K562 (cell line): Measurements from ENCODE around the gene TIMM8A. TPM values are rescaled to one million over a fixed set of nuclear protein-coding genes. Genes with fewer than 3 reads are reported as not detected.

Source experiments
- ATAC-seq: fragments of 200-7000 bp; cut with Tn5 transposase; 3 replicates; pipeline ENCODE4 v1.9.1; 2020; ENCODE audit warnings: moderate library complexity
- BruUV-seq: library from RNA; stranded (reverse); fragments of 400-500 nt; replicated peaks from 2 replicates; lab custom pipeline; 2021; lab: Mats Ljungman, UMichigan
- CTCF ChIA-PET: fragments of 300-600 bp; formaldehyde crosslinking; extraction: SDS; loops from one replicate; lab custom pipeline; 2021; ENCODE audit warnings: low intra/inter-chr PET ratio; lab: Yijun Ruan, JAX
- POLR2A ChIA-PET: fragments of 300-600, 350-650 bp; sonication (Branson Sonifier 250); formaldehyde crosslinking; extraction: SDS; loops from one replicate; lab custom pipeline; 2021; ENCODE audit warnings: antibody characterized with exemption, inconsistent platforms; lab: Yijun Ruan, JAX
- DNase-seq, 4 experiments: peaks; one replicate each; pipeline versions ENCODE4 v3.0.0 to v3.0.0-alpha.2; 2011 to 2018; ENCODE audit warnings: low spot score in 3 of 4, mixed read lengths in 3 of 4; ENCODE audit errors: extremely low read depth in 1 of 4
- FAIRE-seq: peaks from 2 replicates; lab custom pipeline; 2011; peaks lifted over from hg19 to GRCh38; lab: Jason Lieb, UNC
- H2AFZ ChIP-seq: 2 replicates; pipeline ENCODE4 v1.6.0; 2011; ENCODE audit warnings: low read depth, low read length, control low read depth, inconsistent platforms
- H3K27ac ChIP-seq: fragments of 200-600 bp; 3 replicates; pipeline ENCODE4 v1.8.0; 2011; ENCODE audit warnings: low read depth, mild to moderate bottlenecking, control low read depth, inconsistent platforms, low read length, moderate library complexity, mixed read lengths; ENCODE audit errors: extremely low read depth
- H3K27me3 ChIP-seq, 2 experiments: fragments of 300-600 bp in 1 of 2; 2 replicates in 1 of 2; 3 replicates in 1 of 2; pipeline versions ENCODE4 v1.6.0 to v1.8.0; 2011; ENCODE audit warnings: inconsistent platforms in 2 of 2, low read length in 2 of 2, mild to moderate bottlenecking in 1 of 2, mixed read lengths in 1 of 2, moderate library complexity in 1 of 2; ENCODE audit not compliant: control insufficient read depth in 2 of 2, insufficient read depth in 2 of 2
- H3K36me3 ChIP-seq: fragments of 300-600 bp; 3 replicates; pipeline ENCODE4 v1.8.0; 2011; ENCODE audit warnings: mild to moderate bottlenecking, low read length, inconsistent platforms; ENCODE audit not compliant: control insufficient read depth, insufficient read depth
- H3K4me1 ChIP-seq, 2 experiments: fragments of 200-600 bp in 1 of 2; replicated peaks in 1 of 2; 2 replicates in 1 of 2; 3 replicates in 1 of 2; pipeline versions ENCODE4 v1.5.1 to v1.8.0; 2011; ENCODE audit warnings: inconsistent platforms in 2 of 2, low read length in 2 of 2, mild to moderate bottlenecking in 1 of 2, mixed read lengths in 1 of 2, moderate library complexity in 1 of 2; ENCODE audit not compliant: control insufficient read depth in 2 of 2, insufficient read depth in 2 of 2
- H3K4me2 ChIP-seq: 2 replicates; pipeline ENCODE4 v1.6.1; 2011; ENCODE audit warnings: low read length, control low read depth, inconsistent platforms, mixed read lengths; ENCODE audit not compliant: insufficient read depth
- H3K4me3 ChIP-seq: fragments of 200-600 bp; sonication (generic), shearing (Covaris generic); 2 replicates; pipeline ENCODE4 v1.5.1; 2016; ENCODE audit warnings: control low read depth, inconsistent platforms
- H3K79me2 ChIP-seq: fragments of 200-600 bp; 3 replicates; pipeline ENCODE4 v1.8.0; 2011; ENCODE audit warnings: low read length, inconsistent platforms; ENCODE audit not compliant: control insufficient read depth, insufficient read depth
- H3K9ac ChIP-seq, 2 experiments: 2 replicates each; pipeline versions ENCODE4 v1.6.0 to v1.6.1; 2011; ENCODE audit warnings: low read depth in 2 of 2, low read length in 2 of 2, control low read depth in 1 of 2, inconsistent platforms in 1 of 2, mild to moderate bottlenecking in 1 of 2, mixed read lengths in 1 of 2; ENCODE audit not compliant: insufficient read depth in 1 of 2
- H3K9me1 ChIP-seq: one replicate; pipeline ENCODE4 v1.6.0; 2011; ENCODE audit warnings: inconsistent platforms, mild to moderate bottlenecking, low read length, moderate library complexity; ENCODE audit not compliant: control insufficient read depth, insufficient read depth
- H3K9me3 ChIP-seq: replicated peaks from 2 replicates; pipeline ENCODE4 v1.5.1; 2011; ENCODE audit warnings: low read depth, low read length, inconsistent platforms; ENCODE audit not compliant: control insufficient read depth, insufficient read depth
- H4K20me1 ChIP-seq: replicated peaks from 2 replicates; pipeline ENCODE4 v1.6.1; 2011; ENCODE audit warnings: low read length, inconsistent platforms, mixed read lengths; ENCODE audit not compliant: control insufficient read depth, insufficient read depth
- CGGBP1 ChIP-seq: fragments of 250-450 bp; sonication (Bioruptor Pico); IDR thresholded peaks from 2 replicates; pipeline ENCODE4 v1.9.0; 2021; ENCODE audit warnings: mild to moderate bottlenecking
- DIDO1 ChIP-seq: fragments of 450-650 bp; IDR thresholded peaks from 2 replicates; pipeline ENCODE4 v1.6.1; 2016; ENCODE audit warnings: low read depth, missing biosample characterization, missing genetic modification characterization
- MAFF ChIP-seq: IDR thresholded peaks from 2 replicates; pipeline ENCODE4 v1.6.1; 2012; ENCODE audit warnings: low read length, improper control_type of control experiment
- MAFG ChIP-seq: fragments of 450-650 bp; conservative IDR thresholded peaks from 2 replicates; pipeline ENCODE4 v1.6.1; 2016; ENCODE audit warnings: missing genetic modification characterization, missing compliant biosample characterization
- MAFK ChIP-seq: IDR thresholded peaks from 2 replicates; pipeline ENCODE4 v1.6.1; 2011; ENCODE audit warnings: low read length, improper control_type of control experiment
- MAZ ChIP-seq, 2 experiments: fragments of 450-650 bp in 1 of 2; sonication (generic) in 1 of 2; formaldehyde crosslinking; IDR thresholded peaks in 1 of 2; conservative IDR thresholded peaks in 1 of 2; 2 replicates each; pipeline versions ENCODE4 v1.4.0 to v1.5.0; 2020; ENCODE audit warnings: mild to moderate bottlenecking in 1 of 2, missing genetic modification reagents in 1 of 2
- MCM3 ChIP-seq: fragments of 450-650 bp; IDR thresholded peaks from 2 replicates; pipeline ENCODE4 v1.6.1; 2016
- NCOA6 ChIP-seq: fragments of 450-650 bp; IDR thresholded peaks from 2 replicates; pipeline ENCODE4 v1.6.1; 2017; ENCODE audit warnings: mild to moderate bottlenecking
- PHB2 ChIP-seq: fragments of 450-650 bp; IDR thresholded peaks from 2 replicates; pipeline ENCODE4 v1.6.1; 2017; ENCODE audit warnings: low read depth
- RAD51 ChIP-seq: fragments of 450-650 bp; IDR thresholded peaks from 2 replicates; pipeline ENCODE4 v1.7.1; 2016; ENCODE audit warnings: low read depth, mild to moderate bottlenecking, borderline replicate concordance
- ZBED1 ChIP-seq: IDR thresholded peaks from 2 replicates; pipeline ENCODE4 v1.6.1; 2014
- ZC3H4 ChIP-seq: sonication (generic); formaldehyde crosslinking; IDR thresholded peaks from 2 replicates; pipeline ENCODE4 v1.9.0; 2021; ENCODE audit warnings: missing genetic modification reagents, borderline replicate concordance
- WGBS: fragments of 100-300 bp; shearing (Covaris generic); methylation state at CpG from one replicate; pipeline ENCODE4 v1.1.6; 2016; ENCODE audit warnings: low coverage, mixed read lengths; ENCODE audit not compliant: insufficient coverage; ENCODE audit errors: missing lambda C conversion rate; 5-methylcytosine and 5-hydroxymethylcytosine counted together
- in situ Hi-C: fragments of 300-500 bp; cut with MboI; formaldehyde crosslinking; loops from 4 replicates; pipeline ENCODE4 v1.15.0; 2018; ENCODE audit warnings: inconsistent platforms, mixed read lengths
- intact Hi-C: fragments of 100-400 bp; cut with micrococcal nuclease; formaldehyde crosslinking; loops from 2 replicates; pipeline ENCODE4 v1.14.2; 2022
- polyA plus RNA-seq, 8 experiments: library from polyadenylated mRNA; depleted of rRNA in 4 of 8; stranded (reverse) in 5 of 8; unstranded in 3 of 8; fragments of >200 nt; fragmentation: Nextera tagmentation in 2 of 8; fragmentation: Illumina TruSeq in 1 of 8; extraction: Ambion mirVana in 2 of 8; extraction: Trizol in 1 of 8; gene quantifications; 2 replicates each; pipeline versions ENCODE4 v1.2.1 to v1.2.3, GENCODE V29; 2011 to 2014; ENCODE audit warnings: inconsistent platforms in 1 of 8, missing spikeins in 1 of 8
- total RNA-seq, 7 experiments: library from RNA; depleted of rRNA in 6 of 7; stranded (reverse); fragments of >200 nt in 6 of 7; fragmentation: Illumina TruSeq in 2 of 7; extraction: Trizol in 2 of 7; gene quantifications; 2 replicates each; pipeline versions ENCODE4 v1.2.1 to v1.2.3, GENCODE V29; 2011 to 2021; ENCODE audit warnings: low replicate concordance in 1 of 7
- TF ChIP-seq, protein P1 (sequence below): fragments of 450-650 bp; formaldehyde crosslinking; IDR thresholded peaks from 2 replicates; pipeline ENCODE4 v1.4.0; 2022; ENCODE audit warnings: mild to moderate bottlenecking, moderate library complexity
- TF ChIP-seq, protein P2 (sequence below), 2 experiments: fragments of 450-650 bp; IDR thresholded peaks; 2 replicates each; pipeline ENCODE4 v1.6.1; 2016; ENCODE audit warnings: mild to moderate bottlenecking in 2 of 2, borderline replicate concordance in 1 of 2, low read depth in 1 of 2, moderate library complexity in 1 of 2

Gene TIMM8A
- total and polyA plus RNA-seq, 9 of the 15 experiments (the other 6 are each of a cell fraction or from before 2014, with no cell fraction given) = 10.9 to 132 (median 41.1) TPM

DNA sequence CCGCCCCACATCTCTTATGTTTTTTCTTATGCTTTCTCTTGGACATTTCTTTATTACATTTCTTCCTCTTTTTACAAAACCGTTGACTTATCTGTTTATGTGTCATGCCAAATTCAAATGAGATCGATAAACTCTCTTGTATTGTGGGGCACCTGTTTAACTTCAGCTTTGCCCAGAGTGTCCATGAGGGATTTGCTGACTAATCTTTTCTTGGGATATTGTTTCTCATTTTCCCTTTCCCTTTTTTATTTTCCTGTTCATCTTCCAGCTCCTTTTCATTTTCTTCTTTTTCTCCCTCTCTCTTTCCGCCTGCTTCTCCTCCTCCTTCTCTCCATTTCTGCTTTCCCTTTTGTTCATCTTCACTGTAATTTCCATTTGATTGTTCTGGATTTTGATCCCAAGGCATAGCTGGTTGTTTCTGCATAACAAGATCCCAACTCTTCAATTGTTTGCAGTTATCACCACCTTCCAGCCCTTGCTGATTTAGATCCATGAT, 10.7 kb downstream of the TIMM8A start:
- no TSS peak for BruUV-seq
- Histone ChIP-seq H2AFZ (no peak overlapping the region), H3K4me1 (no peaks in the 10 kb centered on the region), H3K9ac (no peak overlapping the region), H3K79me2 (no peaks in the 10 kb centered on the region), H3K27ac (no peak overlapping the region), H3K27me3 (no peaks in the 10 kb centered on the region), H3K9me1 (no peaks in the 10 kb centered on the region), H3K4me2 (no peak overlapping the region), H4K20me1 (no peaks in the 10 kb centered on the region), H3K9me3 (no peaks in the 10 kb centered on the region), H3K36me3 (no peaks in the 10 kb centered on the region), H3K4me3 (no peak overlapping the region)
- DNase-seq = no peak
- ATAC-seq = no peak
- ChIA-PET POLR2A (interaction anchor here (1.3 kb wide), 1 partner anchor 10 kb away, joined by 4 read pairs; no protein-coding TSS in a partner anchor), CTCF (no interaction called here)
- intact Hi-C loops = no loop called here
- in situ Hi-C loops = no loop called here
- WGBS = 40% methylated on average over 3 of the region's 4 CpGs
- FAIRE-seq = no peak
- no peak for TF ChIP-seq DIDO1 (tag)
- no peak for TF ChIP-seq MAZ (CRISPR knock-in tag; conservative IDR thresholded peaks at IDR 0.05 in 1 of 2, IDR thresholded peaks at IDR 0.05 in 1 of 2)
- TF ChIP-seq NCOA6 = no peak
- TF ChIP-seq, protein P1, sequence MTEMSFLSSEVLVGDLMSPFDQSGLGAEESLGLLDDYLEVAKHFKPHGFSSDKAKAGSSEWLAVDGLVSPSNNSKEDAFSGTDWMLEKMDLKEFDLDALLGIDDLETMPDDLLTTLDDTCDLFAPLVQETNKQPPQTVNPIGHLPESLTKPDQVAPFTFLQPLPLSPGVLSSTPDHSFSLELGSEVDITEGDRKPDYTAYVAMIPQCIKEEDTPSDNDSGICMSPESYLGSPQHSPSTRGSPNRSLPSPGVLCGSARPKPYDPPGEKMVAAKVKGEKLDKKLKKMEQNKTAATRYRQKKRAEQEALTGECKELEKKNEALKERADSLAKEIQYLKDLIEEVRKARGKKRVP (CRISPR knock-in tag) = no peak
- TF ChIP-seq PHB2 = no peak
- no peak for TF ChIP-seq MCM3
- peak; percentile 55; the same call in 1 of the 2 replicates for TF ChIP-seq MAFK
- no peak for TF ChIP-seq ZC3H4 (CRISPR knock-in tag)
- no peak for TF ChIP-seq RAD51
- TF ChIP-seq CGGBP1 (CRISPR knock-in tag) = no peak
- TF ChIP-seq, protein P2, sequence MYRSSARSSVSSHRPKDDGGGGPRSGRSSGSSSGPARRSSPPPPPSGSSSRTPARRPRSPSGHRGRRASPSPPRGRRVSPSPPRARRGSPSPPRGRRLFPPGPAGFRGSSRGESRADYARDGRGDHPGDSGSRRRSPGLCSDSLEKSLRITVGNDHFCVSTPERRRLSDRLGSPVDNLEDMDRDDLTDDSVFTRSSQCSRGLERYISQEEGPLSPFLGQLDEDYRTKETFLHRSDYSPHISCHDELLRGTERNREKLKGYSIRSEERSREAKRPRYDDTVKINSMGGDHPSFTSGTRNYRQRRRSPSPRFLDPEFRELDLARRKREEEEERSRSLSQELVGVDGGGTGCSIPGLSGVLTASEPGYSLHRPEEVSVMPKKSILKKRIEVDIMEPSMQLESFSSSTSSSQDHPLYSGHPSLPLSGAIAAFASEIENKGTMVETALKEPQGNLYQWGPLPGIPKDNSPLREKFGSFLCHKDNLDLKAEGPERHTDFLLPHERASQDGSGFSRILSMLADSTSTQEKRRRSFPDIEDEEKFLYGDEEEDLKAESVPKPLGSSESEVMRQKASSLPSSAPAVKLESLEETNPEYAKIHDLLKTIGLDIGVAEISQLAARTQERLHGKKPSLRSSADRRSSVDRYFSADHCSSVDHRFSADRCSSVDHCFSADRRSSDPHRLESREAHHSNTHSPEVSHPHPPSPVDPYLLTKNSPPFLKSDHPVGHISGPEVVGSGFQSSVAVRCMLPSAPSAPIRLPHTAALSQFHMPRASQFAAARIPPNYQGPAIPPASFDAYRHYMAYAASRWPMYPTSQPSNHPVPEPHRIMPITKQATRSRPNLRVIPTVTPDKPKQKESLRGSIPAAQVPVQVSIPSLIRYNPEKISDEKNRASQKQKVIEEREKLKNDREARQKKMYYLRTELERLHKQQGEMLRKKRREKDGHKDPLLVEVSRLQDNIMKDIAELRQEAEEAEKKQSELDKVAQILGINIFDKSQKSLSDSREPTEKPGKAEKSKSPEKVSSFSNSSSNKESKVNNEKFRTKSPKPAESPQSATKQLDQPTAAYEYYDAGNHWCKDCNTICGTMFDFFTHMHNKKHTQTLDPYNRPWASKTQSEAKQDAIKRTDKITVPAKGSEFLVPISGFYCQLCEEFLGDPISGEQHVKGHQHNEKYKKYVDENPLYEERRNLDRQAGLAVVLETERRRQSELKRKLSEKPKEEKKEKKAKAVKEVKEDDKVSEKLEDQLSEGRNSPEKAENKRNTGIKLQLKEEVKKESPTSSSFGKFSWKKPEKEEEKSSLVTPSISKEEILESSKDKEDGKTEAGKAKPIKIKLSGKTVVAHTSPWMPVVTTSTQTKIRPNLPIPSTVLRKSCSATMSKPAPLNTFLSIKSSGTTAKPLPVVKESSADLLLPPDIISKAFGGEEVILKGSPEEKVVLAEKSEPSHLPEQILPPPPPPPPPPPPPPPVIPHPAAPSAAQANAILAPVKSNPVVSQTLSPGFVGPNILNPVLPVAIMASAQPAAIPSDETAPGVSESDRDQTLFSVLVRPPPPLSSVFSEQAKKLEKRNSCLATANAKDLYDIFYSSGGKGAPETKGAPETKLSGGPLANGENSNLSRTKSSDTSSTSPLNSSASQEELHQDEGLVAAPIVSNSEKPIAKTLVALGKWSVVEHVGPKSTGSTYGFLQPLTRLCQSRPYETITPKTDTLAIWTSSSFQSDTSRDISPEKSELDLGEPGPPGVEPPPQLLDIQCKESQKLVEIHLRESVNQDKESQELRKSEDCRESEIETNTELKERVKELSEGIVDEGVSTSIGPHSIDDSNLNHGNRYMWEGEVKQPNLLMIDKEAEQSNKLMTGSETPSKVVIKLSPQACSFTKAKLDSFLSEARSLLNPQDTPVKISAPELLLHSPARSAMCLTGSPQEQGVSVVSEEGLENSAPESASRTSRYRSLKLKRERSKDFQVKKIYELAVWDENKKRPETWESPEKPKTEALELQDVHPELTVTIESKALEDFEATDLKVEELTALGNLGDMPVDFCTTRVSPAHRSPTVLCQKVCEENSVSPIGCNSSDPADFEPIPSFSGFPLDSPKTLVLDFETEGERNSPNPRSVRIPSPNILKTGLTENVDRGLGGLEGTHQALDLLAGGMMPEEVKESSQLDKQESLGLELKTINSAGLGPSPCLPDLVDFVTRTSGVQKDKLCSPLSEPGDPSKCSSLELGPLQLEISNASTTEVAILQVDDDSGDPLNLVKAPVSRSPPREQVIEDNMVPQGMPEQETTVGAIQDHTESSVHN (IDR thresholded peaks at IDR 0.05; ENCODE audit: borderline replicate concordance in 1 of 2, low read depth in 1 of 2) = no peak
- TF ChIP-seq ZBED1 = no peak
- TF ChIP-seq MAFF = 0 out of 2 replicates have a peak, but pooled peaks have one; percentile 42
- TF ChIP-seq MAFG (tag) = peak; percentile 64
